Adrenal gland (tissue), 5 donors: ENCODE measurements around the gene INPP5A.

Source experiments
- POLR2A ChIP-seq, 2 donors: fragments of 450-650 bp; IDR thresholded peaks; one replicate each; pipeline ENCODE4 v1.6.1; 2017; ENCODE audit warnings: antibody characterized with exemption in 2 of 2, mild to moderate bottlenecking in 2 of 2, moderate library complexity in 1 of 2
- TF ChIP-seq, protein P1 (sequence below), 6 experiments: fragments of 450-650 bp in 4 of 6; fragments of 200-600 bp in 2 of 6; sonication (generic) in 1 of 6; IDR thresholded peaks; 1 replicate in 5 of 6; 2 replicates in 1 of 6; pipeline versions ENCODE4 v1.5.1 to v1.8.0; 2016 to 2021; ENCODE audit warnings: antibody characterized with exemption in 6 of 6, mild to moderate bottlenecking in 2 of 6, moderate library complexity in 1 of 6
- donor health status: DM: no; HTN: no; CAD: no.

DNA sequence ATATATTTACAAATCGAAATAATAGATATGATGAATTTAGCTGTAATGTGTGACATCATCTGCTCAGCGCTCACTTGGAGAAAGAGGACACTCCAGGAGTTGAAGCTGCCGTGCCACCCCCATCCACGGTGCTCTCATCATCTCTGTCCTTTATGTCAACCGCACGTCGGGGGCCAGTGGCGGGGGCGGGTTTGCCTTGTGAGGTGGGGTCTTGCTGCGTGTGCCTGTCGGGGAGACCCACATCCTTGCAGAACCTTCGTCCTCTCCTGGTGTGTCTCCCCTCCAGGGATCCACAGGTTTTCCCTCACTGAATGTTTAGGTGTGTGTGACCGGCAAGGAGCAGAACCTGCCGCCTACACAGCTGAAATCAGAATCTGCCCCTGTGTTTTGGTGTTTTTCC is 71.6 kb downstream of the INPP5A start:
- TF ChIP-seq, protein P1, sequence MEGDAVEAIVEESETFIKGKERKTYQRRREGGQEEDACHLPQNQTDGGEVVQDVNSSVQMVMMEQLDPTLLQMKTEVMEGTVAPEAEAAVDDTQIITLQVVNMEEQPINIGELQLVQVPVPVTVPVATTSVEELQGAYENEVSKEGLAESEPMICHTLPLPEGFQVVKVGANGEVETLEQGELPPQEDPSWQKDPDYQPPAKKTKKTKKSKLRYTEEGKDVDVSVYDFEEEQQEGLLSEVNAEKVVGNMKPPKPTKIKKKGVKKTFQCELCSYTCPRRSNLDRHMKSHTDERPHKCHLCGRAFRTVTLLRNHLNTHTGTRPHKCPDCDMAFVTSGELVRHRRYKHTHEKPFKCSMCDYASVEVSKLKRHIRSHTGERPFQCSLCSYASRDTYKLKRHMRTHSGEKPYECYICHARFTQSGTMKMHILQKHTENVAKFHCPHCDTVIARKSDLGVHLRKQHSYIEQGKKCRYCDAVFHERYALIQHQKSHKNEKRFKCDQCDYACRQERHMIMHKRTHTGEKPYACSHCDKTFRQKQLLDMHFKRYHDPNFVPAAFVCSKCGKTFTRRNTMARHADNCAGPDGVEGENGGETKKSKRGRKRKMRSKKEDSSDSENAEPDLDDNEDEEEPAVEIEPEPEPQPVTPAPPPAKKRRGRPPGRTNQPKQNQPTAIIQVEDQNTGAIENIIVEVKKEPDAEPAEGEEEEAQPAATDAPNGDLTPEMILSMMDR (IDR thresholded peaks at IDR 0.05): no peak
- TF ChIP-seq POLR2A (IDR thresholded peaks at IDR 0.05): no peak
